ES-I3 (cell line): ENCODE measurements around the gene VEGFD.

Experiments
- H3K36me3 ChIP-seq: 2 replicates; pipeline ENCODE4 v1.6.1; 2013; ENCODE audit warnings: mild to moderate bottlenecking, low read length, control low read depth, moderate library complexity; ENCODE audit not compliant: insufficient read depth
- H3K4me1 ChIP-seq: 2 replicates; pipeline ENCODE4 v1.6.1; 2013; ENCODE audit warnings: mild to moderate bottlenecking, control low read depth, low read length; ENCODE audit not compliant: insufficient read depth
- H3K9ac ChIP-seq: 2 replicates; pipeline ENCODE4 v1.6.1; 2013; ENCODE audit warnings: low read depth, mild to moderate bottlenecking, low read length, moderate library complexity
- H3K9me3 ChIP-seq: 2 replicates; pipeline ENCODE4 v1.6.1; 2013; ENCODE audit warnings: mild to moderate bottlenecking, low read length, moderate library complexity; ENCODE audit not compliant: control insufficient read depth, insufficient read depth

VEGFD gene

GRCh38 chrX:15384304-15384703 is at the start of gene VEGFD:
Gene VEGFD, minus strand, starts transcription at chrX:15384413. Its CDS starts 467 bp downstream, at chrX:15383946.
- H3K9me3 ChIP-seq, result no peaks in the 10 kb centered on the region
- H3K9ac ChIP-seq, result no peak within 1 kb of the TSS
- peaks cover 7% of the 10 kb centered on the region for H3K4me1 ChIP-seq
- no peaks in the 10 kb centered on the region for H3K36me3 ChIP-seq

- Histone ChIP-seq H3K36me3 (no peaks in the 10 kb centered on the region; the same call in none of the 2 replicates), H3K4me1 (no peaks in the 10 kb centered on the region), H3K9ac (no peak overlapping the region), H3K9me3 (no peaks in the 10 kb centered on the region)
Observed at GRCh38 chrX:15430584-15430983, 46.4 kb upstream of the VEGFD start.

- Histone ChIP-seq H3K9ac (no peak overlapping the region), H3K36me3 (no peaks in the 10 kb centered on the region; the same call in none of the 2 replicates), H3K9me3 (no peaks in the 10 kb centered on the region), H3K4me1 (no peaks in the 10 kb centered on the region)
Observed at GRCh38 chrX:15430076-15430475, 45.9 kb upstream of the VEGFD start.

- no peaks in the 10 kb centered on the region for H3K4me1 ChIP-seq
- no peaks in the 10 kb centered on the region; the same call in none of the 2 replicates for H3K36me3 ChIP-seq
- no peaks in the 10 kb centered on the region for H3K9me3 ChIP-seq
- H3K9ac ChIP-seq, result no peak overlapping the region
Observed at GRCh38 chrX:15425024-15425423, 40.8 kb upstream of the VEGFD start.

GRCh38 chrX:15418707-15419181 is 34.5 kb upstream of the VEGFD start:
- Histone ChIP-seq H3K4me1 (no peaks in the 10 kb centered on the region), H3K9me3 (no peaks in the 10 kb centered on the region), H3K36me3 (no peaks in the 10 kb centered on the region; the same call in 1 of the 2 replicates), H3K9ac (no peak overlapping the region)

- Histone ChIP-seq H3K9me3 (no peaks in the 10 kb centered on the region), H3K4me1 (no peaks in the 10 kb centered on the region), H3K36me3 (no peaks in the 10 kb centered on the region; the same call in 1 of the 2 replicates), H3K9ac (no peak overlapping the region)
Observed at GRCh38 chrX:15418041-15418706, 34.0 kb upstream of the VEGFD start.

- Histone ChIP-seq H3K9me3 (no peaks in the 10 kb centered on the region), H3K9ac (no peak overlapping the region), H3K4me1 (no peaks in the 10 kb centered on the region), H3K36me3 (no peaks in the 10 kb centered on the region)
Observed at GRCh38 chrX:15416133-15416993, 32.1 kb upstream of the VEGFD start.

- H3K9ac ChIP-seq, result no peak overlapping the region
- H3K4me1 ChIP-seq, result 0 out of 2 replicates have a peak, but pooled peaks cover 5% of the 10 kb centered on the region
- no peaks in the 10 kb centered on the region for H3K9me3 ChIP-seq
- H3K36me3 ChIP-seq, result no peaks in the 10 kb centered on the region; the same call in 1 of the 2 replicates
Observed at GRCh38 chrX:15413101-15413500, 28.9 kb upstream of the VEGFD start.

- no peak overlapping the region for H3K9ac ChIP-seq
- H3K36me3 ChIP-seq, result no peaks in the 10 kb centered on the region; the same call in 1 of the 2 replicates
- H3K4me1 ChIP-seq, result 0 out of 2 replicates have a peak, but pooled peaks cover 5% of the 10 kb centered on the region
- H3K9me3 ChIP-seq, result no peaks in the 10 kb centered on the region
Observed at GRCh38 chrX:15410947-15411346, 26.7 kb upstream of the VEGFD start.

GRCh38 chrX:15410430-15410829 is 26.2 kb upstream of the VEGFD start:
- H3K9ac ChIP-seq, result no peak overlapping the region
- H3K36me3 ChIP-seq, result no peaks in the 10 kb centered on the region; the same call in 1 of the 2 replicates
- H3K9me3 ChIP-seq, result no peaks in the 10 kb centered on the region
- H3K4me1 ChIP-seq, result 0 out of 2 replicates have a peak, but pooled peaks cover 5% of the 10 kb centered on the region

GRCh38 chrX:15405846-15406245 is 21.6 kb upstream of the VEGFD start:
- no peak overlapping the region for H3K9ac ChIP-seq
- H3K4me1 ChIP-seq, result 0 out of 2 replicates have a peak, but pooled peaks cover 2% of the 10 kb centered on the region
- no peaks in the 10 kb centered on the region for H3K9me3 ChIP-seq
- H3K36me3 ChIP-seq, result no peaks in the 10 kb centered on the region; the same call in 1 of the 2 replicates

- H3K36me3 ChIP-seq, result no peaks in the 10 kb centered on the region; the same call in 1 of the 2 replicates
- H3K9me3 ChIP-seq, result no peaks in the 10 kb centered on the region
- H3K4me1 ChIP-seq, result no peaks in the 10 kb centered on the region
- no peak overlapping the region for H3K9ac ChIP-seq
Observed at GRCh38 chrX:15404401-15405096, 20.3 kb upstream of the VEGFD start.

- Histone ChIP-seq H3K36me3 (no peaks in the 10 kb centered on the region; the same call in 1 of the 2 replicates), H3K9ac (no peak overlapping the region), H3K4me1 (peaks cover 10% of the 10 kb centered on the region; the same call in 1 of the 2 replicates), H3K9me3 (no peaks in the 10 kb centered on the region)
Observed at GRCh38 chrX:15401378-15401777, 17.2 kb upstream of the VEGFD start.

- H3K9ac ChIP-seq, result no peak overlapping the region
- no peaks in the 10 kb centered on the region for H3K36me3 ChIP-seq
- H3K4me1 ChIP-seq, result peaks cover 10% of the 10 kb centered on the region; the same call in 1 of the 2 replicates
- no peaks in the 10 kb centered on the region for H3K9me3 ChIP-seq
Observed at GRCh38 chrX:15399962-15400391, 15.8 kb upstream of the VEGFD start.
